ENCODE measurements around the gene ZNF26. TPM values are rescaled to one million over a fixed set of nuclear protein-coding genes. Genes with fewer than 3 reads are reported as not detected.

Gene ZNF26
- total RNA-seq, 2 experiments from 2014 or later = 15.7 to 22.2 TPM

DNA sequence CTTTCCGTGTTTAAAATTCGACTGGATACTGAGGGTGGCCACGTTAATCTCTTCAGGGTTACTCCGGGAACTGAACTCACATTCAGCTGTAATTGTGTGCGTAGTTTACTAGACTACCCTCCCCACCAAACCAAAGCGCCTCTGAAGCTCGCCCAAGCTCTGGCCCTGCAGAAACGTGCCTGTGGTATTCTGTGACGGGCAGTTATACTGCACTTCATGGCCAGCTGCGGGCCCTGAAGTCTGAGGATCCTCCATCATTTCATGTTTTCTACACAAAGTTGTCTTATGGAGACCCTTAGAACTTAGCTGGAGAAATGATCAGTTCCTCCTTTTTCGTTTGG lies 688 bp downstream of the ZNF26 start:
- no peaks in the 10 kb centered on the region for H3K9me2 ChIP-seq (ENCODE audit: insufficient read depth, low read length)
- ChIA-PET CTCF (ENCODE audit: unreplicated experiment) (no interaction called here), POLR2A (interaction anchor here (0.9 to 1.4 kb wide), 5 partner anchors 53 to 206 kb away, joined by 3 to 4 read pairs (median 3); partner anchors contain the start of gene ZNF268)
- H3K4me3 ChIP-seq (ENCODE audit: low read depth, low read length, poor library complexity, severe bottlenecking) = peak overlapping the region; percentile 94
- peaks cover 34% of the 10 kb centered on the region for H3K36me3 ChIP-seq (ENCODE audit: insufficient read depth, low read length)
- peak overlapping the region; percentile 90 for H3K4me2 ChIP-seq (ENCODE audit: low read length)
- peaks cover 30% of the 10 kb centered on the region; the same call in 1 of the 2 replicates for H3K79me2 ChIP-seq (ENCODE audit: insufficient read depth, low read depth, low read length)
- no TSS peak for BruUV-seq (replicated peaks)
- H3K9me3 ChIP-seq (ENCODE audit: low read length) = peaks cover 30% of the 10 kb centered on the region
- no peaks in the 10 kb centered on the region for H4K20me1 ChIP-seq (ENCODE audit: insufficient read depth, low read length)
- H2AFZ ChIP-seq (ENCODE audit: low read length) = peak overlapping the region; percentile 100; the same call in 1 of the 2 replicates
- TF ChIP-seq EZH2phosphoT487 (IDR thresholded peaks at IDR 0.05; ENCODE audit: borderline replicate concordance, low read depth, low read length) (no peak), CTCF (conservative IDR thresholded peaks at IDR 0.05; ENCODE audit: low read length) (no peak)
- DNase-seq (ENCODE audit: low spot score) = peak; percentile 10
- intact Hi-C loops (cut with micrococcal nuclease; ENCODE audit: unreplicated experiment) = loop anchor here (1.0 kb wide), 4 partner anchors 31 to 194 kb away; partner anchors contain the start of genes ZNF140, ZNF268, ZNF605 and ZNF84
- H3K27ac ChIP-seq (ENCODE audit: low read depth, low read length, poor library complexity, severe bottlenecking) = no peak overlapping the region
- peaks cover 13% of the 10 kb centered on the region for H3K4me1 ChIP-seq (ENCODE audit: insufficient read depth, low read length, poor library complexity, severe bottlenecking)

GRCh38 chr12:132998741-132999140 lies 12.6 kb downstream of the ZNF26 start:
- H3K36me3 ChIP-seq (ENCODE audit: insufficient read depth, low read length) = peaks cover 25% of the 10 kb centered on the region
- ChIA-PET CTCF (ENCODE audit: unreplicated experiment) (no interaction called here), POLR2A (no interaction called here)
- BruUV-seq (replicated peaks) = no TSS peak
- H2AFZ ChIP-seq (ENCODE audit: low read length) = no peak overlapping the region
- intact Hi-C loops (cut with micrococcal nuclease; ENCODE audit: unreplicated experiment) = no loop called here
- TF ChIP-seq CTCF (conservative IDR thresholded peaks at IDR 0.05; ENCODE audit: low read length) (no peak), EZH2phosphoT487 (IDR thresholded peaks at IDR 0.05; ENCODE audit: borderline replicate concordance, low read depth, low read length) (no peak)
- peak; percentile 14 for DNase-seq (ENCODE audit: low spot score)
- H3K9me2 ChIP-seq (ENCODE audit: insufficient read depth, low read length) = no peaks in the 10 kb centered on the region
- no peak overlapping the region for H3K4me2 ChIP-seq (ENCODE audit: low read length)
- H3K4me1 ChIP-seq (ENCODE audit: insufficient read depth, low read length, poor library complexity, severe bottlenecking) = no peaks in the 10 kb centered on the region
- peaks cover 60% of the 10 kb centered on the region for H3K9me3 ChIP-seq (ENCODE audit: low read length)
- no peak overlapping the region for H3K4me3 ChIP-seq (ENCODE audit: low read depth, low read length, poor library complexity, severe bottlenecking)
- H3K27ac ChIP-seq (ENCODE audit: low read depth, low read length, poor library complexity, severe bottlenecking) = no peak overlapping the region
- H3K79me2 ChIP-seq (ENCODE audit: insufficient read depth, low read depth, low read length) = peaks cover 11% of the 10 kb centered on the region; the same call in 1 of the 2 replicates
- H4K20me1 ChIP-seq (ENCODE audit: insufficient read depth, low read length) = no peaks in the 10 kb centered on the region

- H3K4me2 ChIP-seq (ENCODE audit: low read length) = no peak overlapping the region
- no peak overlapping the region for H2AFZ ChIP-seq (ENCODE audit: low read length)
- no peak overlapping the region for H3K4me3 ChIP-seq (ENCODE audit: low read depth, low read length, poor library complexity, severe bottlenecking)
- H3K9me3 ChIP-seq (ENCODE audit: low read length) = peaks cover 45% of the 10 kb centered on the region; the same call in 1 of the 2 replicates
- TF ChIP-seq EZH2phosphoT487 (IDR thresholded peaks at IDR 0.05; ENCODE audit: borderline replicate concordance, low read depth, low read length) (no peak), CTCF (conservative IDR thresholded peaks at IDR 0.05; ENCODE audit: low read length) (no peak)
- ChIA-PET POLR2A (interaction anchor here (0.6 to 0.9 kb wide), 2 partner anchors 19 to 76 kb away, joined by 4 read pairs; no protein-coding TSS in a partner anchor), CTCF (ENCODE audit: unreplicated experiment) (no interaction called here)
- intact Hi-C loops (cut with micrococcal nuclease; ENCODE audit: unreplicated experiment) = no loop called here
- H3K27ac ChIP-seq (ENCODE audit: low read depth, low read length, poor library complexity, severe bottlenecking) = no peak overlapping the region
- BruUV-seq (replicated peaks) = no TSS peak
- no peaks in the 10 kb centered on the region for H4K20me1 ChIP-seq (ENCODE audit: insufficient read depth, low read length)
- H3K9me2 ChIP-seq (ENCODE audit: insufficient read depth, low read length) = no peaks in the 10 kb centered on the region
- H3K36me3 ChIP-seq (ENCODE audit: insufficient read depth, low read length) = peaks cover 87% of the 10 kb centered on the region
- DNase-seq (ENCODE audit: low spot score) = no peak
- no peaks in the 10 kb centered on the region for H3K4me1 ChIP-seq (ENCODE audit: insufficient read depth, low read length, poor library complexity, severe bottlenecking)
- H3K79me2 ChIP-seq (ENCODE audit: insufficient read depth, low read depth, low read length) = no peaks in the 10 kb centered on the region
Measured at GRCh38 chr12:133010657-133011297, 24.6 kb downstream of the ZNF26 start.
